ENCODE results near the gene ARSK.

Gene ARSK

GRCh38 chr5:95524423-95524822, 30.5 kb upstream of the ARSK start:
- no peak overlapping the region for H3K4me3 ChIP-seq (ENCODE audit: low read depth, low read length)
- CTCF ChIA-PET: no interaction called here
- no peak overlapping the region for H3K27ac ChIP-seq (ENCODE audit: extremely low read depth, low read depth, low read length)
- TF ChIP-seq HOXA7 (CRISPR knock-in tag; IDR thresholded peaks at IDR 0.05; ENCODE audit: borderline replicate concordance): no peak
- peak; percentile 44; the same call in 1 of the 2 replicates for TF ChIP-seq ZNF843 (tag by site-specific recombination; IDR thresholded peaks at IDR 0.05)
- TF ChIP-seq FEZF1 (tag by site-specific recombination; IDR thresholded peaks at IDR 0.05): 0 out of 2 replicates have a peak, but pooled peaks have one; percentile 13
- TF ChIP-seq ZNF626 (tag by site-specific recombination; IDR thresholded peaks at IDR 0.05): no peak
- TF ChIP-seq ZNF350 (tag by site-specific recombination; IDR thresholded peaks at IDR 0.05): 0 out of 2 replicates have a peak, but pooled peaks have one; percentile 34
- peak; percentile 30; the same call in 1 of the 2 replicates for TF ChIP-seq EGR2 (tag by site-specific recombination; IDR thresholded peaks at IDR 0.05; ENCODE audit: low read depth)
- TF ChIP-seq ZNF792 (tag by site-specific recombination; IDR thresholded peaks at IDR 0.05): no peak
- TF ChIP-seq ATF2 (tag by site-specific recombination; IDR thresholded peaks at IDR 0.05; ENCODE audit: low read depth): no peak
- TF ChIP-seq WT1 (tag by site-specific recombination; IDR thresholded peaks at IDR 0.05): no peak; the same call in 1 of the 2 replicates
- TF ChIP-seq ZNF148 (tag by site-specific recombination; IDR thresholded peaks at IDR 0.05; ENCODE audit: borderline replicate concordance): no peak
- no peak for TF ChIP-seq HIC1 (tag by site-specific recombination; IDR thresholded peaks at IDR 0.05)
- TF ChIP-seq ZFHX2 (tag by site-specific recombination; conservative IDR thresholded peaks at IDR 0.05): peak; percentile 37; the same call in 1 of the 2 replicates
- TF ChIP-seq ZNF10 (tag by site-specific recombination; IDR thresholded peaks at IDR 0.05): no peak
- no peak for TF ChIP-seq KLF9 (tag by site-specific recombination; IDR thresholded peaks at IDR 0.05; ENCODE audit: low read depth)
- TF ChIP-seq ZNF248 (tag by site-specific recombination; IDR thresholded peaks at IDR 0.05): no peak
- TF ChIP-seq PRDM6 (tag by site-specific recombination; IDR thresholded peaks at IDR 0.05): peak; percentile 65
- TF ChIP-seq GLI4 (tag by site-specific recombination; IDR thresholded peaks at IDR 0.05): no peak
- H3K4me1 ChIP-seq (ENCODE audit: control insufficient read depth, insufficient read depth, low read length): no peaks in the 10 kb centered on the region
- peaks cover 44 to 71% of the 10 kb centered on the region in 2 experiments for H3K36me3 ChIP-seq (ENCODE audit: control insufficient read depth in 2 of 2, insufficient read depth in 1 of 2, low read length in 2 of 2)
- no peaks in the 10 kb centered on the region for H3K9me3 ChIP-seq (ENCODE audit: control insufficient read depth, insufficient read depth, low read depth, low read length)
- POLR2A ChIA-PET: no interaction called here

- no peaks in the 10 kb centered on the region for H3K4me1 ChIP-seq (ENCODE audit: control insufficient read depth, insufficient read depth, low read length)
- no peak overlapping the region for H3K27ac ChIP-seq (ENCODE audit: extremely low read depth, low read depth, low read length)
- no peaks in the 10 kb centered on the region for H3K9me3 ChIP-seq (ENCODE audit: control insufficient read depth, insufficient read depth, low read depth, low read length)
- H3K4me3 ChIP-seq (ENCODE audit: low read depth, low read length): no peak overlapping the region
- POLR2A ChIA-PET: interaction anchor here (0.5 kb wide), 1 partner anchor 607 kb away, joined by 3 read pairs; no protein-coding TSS in a partner anchor
- CTCF ChIA-PET: no interaction called here
- peaks cover 37 to 69% of the 10 kb centered on the region in 2 experiments for H3K36me3 ChIP-seq (ENCODE audit: control insufficient read depth in 2 of 2, insufficient read depth in 1 of 2, low read length in 2 of 2)
- TF ChIP-seq KLF10 (tag by site-specific recombination; IDR thresholded peaks at IDR 0.05) (no peak), BCL11A (tag by site-specific recombination; IDR thresholded peaks at IDR 0.05; ENCODE audit: low read depth) (no peak), ZNF658 (tag by site-specific recombination; IDR thresholded peaks at IDR 0.05) (no peak), ZBTB6 (tag by site-specific recombination; IDR thresholded peaks at IDR 0.05) (no peak), REPIN1 (tag by site-specific recombination; IDR thresholded peaks at IDR 0.05; ENCODE audit: low read depth) (no peak)
Measured at GRCh38 chr5:95526871-95527270, 28.0 kb upstream of the ARSK start.

All from HEK293 (cell line).